ENCODE results near the gene RB1. TPM values are rescaled to one million over a fixed set of nuclear protein-coding genes. Genes with fewer than 3 reads are reported as not detected.

The RB1 gene
- total RNA-seq, 2 experiments from 2014 or later: 33.5 to 84.4 TPM

- Histone ChIP-seq H3K36me3 (ENCODE audit: insufficient read depth, low read length) (peaks cover 84% of the 10 kb centered on the region), H4K20me1 (ENCODE audit: insufficient read depth, low read length) (no peaks in the 10 kb centered on the region), H3K79me2 (ENCODE audit: insufficient read depth, low read depth, low read length) (no peaks in the 10 kb centered on the region), H3K4me2 (ENCODE audit: low read length) (no peak overlapping the region), H3K4me1 (ENCODE audit: insufficient read depth, low read length, poor library complexity, severe bottlenecking) (no peaks in the 10 kb centered on the region), H2AFZ (ENCODE audit: low read length) (no peak overlapping the region), H3K4me3 (ENCODE audit: low read depth, low read length, poor library complexity, severe bottlenecking) (no peak overlapping the region), H3K27ac (ENCODE audit: low read depth, low read length, poor library complexity, severe bottlenecking) (no peak overlapping the region), H3K9me3 (ENCODE audit: low read length) (no peaks in the 10 kb centered on the region; the same call in 1 of the 2 replicates), H3K9me2 (ENCODE audit: insufficient read depth, low read length) (no peaks in the 10 kb centered on the region)
- BruUV-seq (replicated peaks): no TSS peak
- TF ChIP-seq CTCF (conservative IDR thresholded peaks at IDR 0.05; ENCODE audit: low read length) (no peak), EZH2phosphoT487 (IDR thresholded peaks at IDR 0.05; ENCODE audit: borderline replicate concordance, low read depth, low read length) (no peak)
- CTCF ChIA-PET (ENCODE audit: unreplicated experiment): no interaction called here
- intact Hi-C loops (cut with micrococcal nuclease; ENCODE audit: unreplicated experiment): no loop called here
- POLR2A ChIA-PET: interaction anchor here (0.5 to 1.8 kb wide), 6 partner anchors 12 to 202 kb away, joined by 3 to 8 read pairs (median 4); no protein-coding TSS in a partner anchor
- DNase-seq (ENCODE audit: low spot score): no peak
These were observed 74.3 kb downstream of the RB1 start for GRCh38 chr13:48377857-48378256.

GRCh38 chr13:48380581-48380980, 77.0 kb downstream of the RB1 start:
- Histone ChIP-seq H4K20me1 (ENCODE audit: insufficient read depth, low read length) (no peaks in the 10 kb centered on the region), H3K9me2 (ENCODE audit: insufficient read depth, low read length) (no peaks in the 10 kb centered on the region), H2AFZ (ENCODE audit: low read length) (no peak overlapping the region), H3K9me3 (ENCODE audit: low read length) (no peaks in the 10 kb centered on the region), H3K36me3 (ENCODE audit: insufficient read depth, low read length) (peaks cover 89% of the 10 kb centered on the region), H3K4me3 (ENCODE audit: low read depth, low read length, poor library complexity, severe bottlenecking) (no peak overlapping the region), H3K4me1 (ENCODE audit: insufficient read depth, low read length, poor library complexity, severe bottlenecking) (no peaks in the 10 kb centered on the region), H3K4me2 (ENCODE audit: low read length) (no peak overlapping the region), H3K79me2 (ENCODE audit: insufficient read depth, low read depth, low read length) (no peaks in the 10 kb centered on the region), H3K27ac (ENCODE audit: low read depth, low read length, poor library complexity, severe bottlenecking) (no peak overlapping the region)
- CTCF ChIA-PET (ENCODE audit: unreplicated experiment): no interaction called here
- no peak for DNase-seq (ENCODE audit: low spot score)
- no TSS peak for BruUV-seq (replicated peaks)
- POLR2A ChIA-PET: interaction anchor here (0.7 to 1.2 kb wide), 3 partner anchors 14 to 263 kb away, joined by 3 to 4 read pairs (median 3); no protein-coding TSS in a partner anchor
- TF ChIP-seq CTCF (conservative IDR thresholded peaks at IDR 0.05; ENCODE audit: low read length) (no peak), EZH2phosphoT487 (IDR thresholded peaks at IDR 0.05; ENCODE audit: borderline replicate concordance, low read depth, low read length) (no peak)
- intact Hi-C loops (cut with micrococcal nuclease; ENCODE audit: unreplicated experiment): no loop called here

- no peak for DNase-seq (ENCODE audit: low spot score)
- no peaks in the 10 kb centered on the region for H3K9me3 ChIP-seq (ENCODE audit: low read length)
- H4K20me1 ChIP-seq (ENCODE audit: insufficient read depth, low read length): no peaks in the 10 kb centered on the region
- intact Hi-C loops (cut with micrococcal nuclease; ENCODE audit: unreplicated experiment): no loop called here
- H3K36me3 ChIP-seq (ENCODE audit: insufficient read depth, low read length): peaks cover 73% of the 10 kb centered on the region
- no TSS peak for BruUV-seq (replicated peaks)
- H3K4me1 ChIP-seq (ENCODE audit: insufficient read depth, low read length, poor library complexity, severe bottlenecking): no peaks in the 10 kb centered on the region
- H3K4me2 ChIP-seq (ENCODE audit: low read length): no peak overlapping the region
- CTCF ChIA-PET (ENCODE audit: unreplicated experiment): no interaction called here
- TF ChIP-seq CTCF (conservative IDR thresholded peaks at IDR 0.05; ENCODE audit: low read length): no peak
- no peak overlapping the region for H2AFZ ChIP-seq (ENCODE audit: low read length)
- POLR2A ChIA-PET: no interaction called here
- no peaks in the 10 kb centered on the region for H3K79me2 ChIP-seq (ENCODE audit: insufficient read depth, low read depth, low read length)
- H3K9me2 ChIP-seq (ENCODE audit: insufficient read depth, low read length): no peaks in the 10 kb centered on the region
- no peak overlapping the region for H3K4me3 ChIP-seq (ENCODE audit: low read depth, low read length, poor library complexity, severe bottlenecking)
- no peak overlapping the region for H3K27ac ChIP-seq (ENCODE audit: low read depth, low read length, poor library complexity, severe bottlenecking)
These were observed 79.8 kb downstream of the RB1 start for GRCh38 chr13:48383384-48383783.

Data from OCI-LY7 (cell line).